ENCODE measurements around the gene KRTAP10-4.

GRCh38 chr21:44529503-44530125 lies 43.9 kb upstream of the KRTAP10-4 start:
- TF ChIP-seq CTCF (conservative IDR thresholded peaks at IDR 0.05 in 1 of 2, IDR thresholded peaks at IDR 0.05 in 1 of 2; ENCODE audit: low read depth in 1 of 2, low read length in 2 of 2) (no peak), EZH2 (IDR thresholded peaks at IDR 0.05; ENCODE audit: low read length, missing control alignments) (no peak)
